HG03095 (cell line): Measurements from ENCODE around the gene PJA1.

Experiments
- ATAC-seq: cut with Tn5 transposase; IDR thresholded peaks from one replicate; pipeline ENCODE4 v1.9.1; 2021; ENCODE audit warnings: moderate library complexity; ENCODE audit not compliant: unreplicated experiment

PJA1 gene, protein sequence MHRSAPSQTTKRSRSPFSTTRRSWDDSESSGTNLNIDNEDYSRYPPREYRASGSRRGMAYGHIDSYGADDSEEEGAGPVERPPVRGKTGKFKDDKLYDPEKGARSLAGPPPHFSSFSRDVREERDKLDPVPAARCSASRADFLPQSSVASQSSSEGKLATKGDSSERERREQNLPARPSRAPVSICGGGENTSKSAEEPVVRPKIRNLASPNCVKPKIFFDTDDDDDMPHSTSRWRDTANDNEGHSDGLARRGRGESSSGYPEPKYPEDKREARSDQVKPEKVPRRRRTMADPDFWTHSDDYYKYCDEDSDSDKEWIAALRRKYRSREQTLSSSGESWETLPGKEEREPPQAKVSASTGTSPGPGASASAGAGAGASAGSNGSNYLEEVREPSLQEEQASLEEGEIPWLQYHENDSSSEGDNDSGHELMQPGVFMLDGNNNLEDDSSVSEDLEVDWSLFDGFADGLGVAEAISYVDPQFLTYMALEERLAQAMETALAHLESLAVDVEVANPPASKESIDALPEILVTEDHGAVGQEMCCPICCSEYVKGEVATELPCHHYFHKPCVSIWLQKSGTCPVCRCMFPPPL

DNA sequence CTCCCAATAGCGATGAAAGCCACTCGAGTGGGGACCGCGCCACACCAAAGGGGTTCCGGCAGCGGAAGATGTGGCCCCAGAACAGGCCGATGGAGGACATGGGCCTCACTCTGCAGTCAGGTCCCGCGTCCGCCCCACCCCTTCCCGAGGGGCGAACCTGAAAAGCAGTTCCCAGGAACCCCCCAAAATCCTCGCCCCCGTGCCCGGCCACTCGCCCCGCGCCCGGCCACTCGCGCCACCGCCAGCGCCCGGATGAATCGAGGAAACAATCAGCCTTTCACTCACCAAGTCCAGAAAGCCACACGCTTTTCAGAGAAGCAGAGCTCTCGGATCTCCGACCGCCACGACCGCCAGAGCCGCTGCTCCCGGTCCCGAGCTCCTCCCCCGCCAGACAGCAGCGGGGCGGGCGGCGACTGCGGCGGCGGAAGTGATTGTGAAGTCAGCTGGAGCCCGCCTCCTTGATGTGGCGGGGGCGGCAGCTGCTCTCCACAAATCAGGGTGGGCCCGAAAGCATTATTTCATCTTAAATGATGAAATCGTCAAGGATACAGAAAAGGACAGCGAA is at the start of gene PJA1:
PJA1 (minus strand) TSS at position 367 of the 565 bp plus-strand sequence. CDS start 2,380 bp downstream, outside the sequence.
- ATAC-seq = peak; percentile 90

DNA sequence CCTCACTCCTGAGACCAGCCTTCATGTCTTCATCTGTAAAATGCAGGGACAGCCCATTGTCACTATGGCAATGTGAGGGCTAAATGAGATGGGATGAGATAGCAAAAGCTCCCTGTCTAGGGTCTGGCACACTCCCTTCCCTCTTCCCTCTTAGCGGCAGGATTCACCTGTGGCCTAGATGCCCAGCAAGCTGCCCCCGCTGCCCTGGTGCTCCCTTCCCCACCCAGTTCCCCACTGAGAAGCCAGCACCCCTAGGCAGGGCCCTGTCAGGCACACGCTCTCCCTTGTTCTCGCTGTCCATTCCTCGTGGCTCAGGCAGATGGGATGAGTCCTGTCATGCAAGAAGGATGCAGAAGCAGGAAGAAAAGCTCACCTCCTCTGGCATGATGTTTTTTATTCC is 49.2 kb upstream of the PJA1 start:
- ATAC-seq = no peak

DNA sequence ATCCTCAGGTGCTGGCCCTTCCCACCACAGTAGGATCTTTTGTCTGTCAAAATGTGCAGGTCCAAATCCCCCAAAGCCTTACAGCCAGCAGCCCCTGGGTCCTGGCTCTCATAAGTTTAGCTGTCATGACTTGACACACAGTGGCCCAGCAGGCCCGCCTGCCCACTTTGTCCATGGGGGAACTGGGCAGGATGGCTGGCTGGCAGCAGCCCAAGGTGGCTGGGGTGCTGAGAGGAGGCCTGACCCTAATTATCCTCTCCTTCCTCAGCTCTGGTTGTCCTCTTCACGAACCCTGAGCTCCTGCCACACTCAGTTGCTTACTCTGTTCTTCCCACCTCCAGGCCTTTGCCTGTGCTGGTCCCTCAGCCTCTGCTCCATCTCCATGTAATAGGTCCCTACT is 46.4 kb upstream of the PJA1 start:
- no peak for ATAC-seq

DNA sequence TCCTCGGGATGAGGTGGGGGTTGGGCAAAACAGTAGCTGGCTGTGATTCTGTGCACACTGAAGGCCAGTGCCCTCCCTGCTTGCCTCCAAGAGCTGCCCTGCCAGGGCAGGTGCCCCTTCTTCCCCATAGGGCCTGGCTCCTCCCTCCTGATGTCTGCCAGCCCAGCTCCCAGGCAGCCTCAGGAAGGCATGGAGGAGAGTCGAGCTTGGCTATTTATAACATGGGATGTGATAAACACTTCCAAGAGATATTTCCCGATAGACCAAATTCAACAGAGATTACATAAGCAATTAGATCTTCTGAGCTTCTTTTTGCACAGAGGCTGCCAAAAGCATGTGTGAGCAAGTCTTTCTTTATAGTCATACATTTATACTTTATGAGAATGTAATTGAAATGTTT is 45.3 kb upstream of the PJA1 start:
- ATAC-seq = no peak

DNA sequence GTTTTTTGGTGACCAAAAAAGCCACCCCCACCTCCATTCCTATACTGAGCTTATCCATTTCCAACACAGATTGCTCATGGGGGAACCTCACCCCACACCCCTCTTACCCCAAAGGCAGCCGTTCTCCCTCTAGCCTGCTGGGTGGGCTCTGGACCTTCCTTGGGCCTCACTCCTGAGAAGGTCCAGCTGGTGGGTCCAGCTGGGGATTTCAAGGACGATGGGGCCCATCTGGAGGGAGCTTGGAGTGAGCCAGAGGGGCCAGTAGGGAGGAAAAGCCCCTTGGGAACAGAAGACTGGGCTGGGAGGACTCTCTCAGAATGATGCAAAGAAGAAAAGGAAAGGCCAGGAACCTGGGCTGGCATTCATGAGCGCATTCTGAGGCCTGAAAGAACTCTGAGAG is 42.0 kb upstream of the PJA1 start:
- ATAC-seq = no peak

DNA sequence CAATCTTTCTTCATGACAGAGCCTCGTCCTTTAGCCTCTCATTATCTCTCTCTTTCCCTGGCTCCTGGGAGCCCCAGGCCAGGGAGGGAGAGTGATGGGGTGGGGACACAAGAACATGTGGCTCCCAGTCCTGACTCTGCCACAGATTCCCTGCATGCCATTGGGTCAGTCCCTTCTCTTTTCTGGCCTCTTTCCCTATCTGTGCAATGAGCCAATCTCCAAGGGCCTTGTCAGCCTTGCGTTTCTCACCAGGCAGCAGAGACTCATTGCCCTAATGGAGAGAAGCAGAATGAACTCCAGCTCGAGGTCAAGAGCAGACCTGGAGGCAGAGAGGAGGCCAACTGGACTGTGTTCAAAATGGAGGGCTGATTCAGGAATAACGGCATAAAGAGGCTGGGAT is 38.4 kb upstream of the PJA1 start:
- no peak for ATAC-seq

DNA sequence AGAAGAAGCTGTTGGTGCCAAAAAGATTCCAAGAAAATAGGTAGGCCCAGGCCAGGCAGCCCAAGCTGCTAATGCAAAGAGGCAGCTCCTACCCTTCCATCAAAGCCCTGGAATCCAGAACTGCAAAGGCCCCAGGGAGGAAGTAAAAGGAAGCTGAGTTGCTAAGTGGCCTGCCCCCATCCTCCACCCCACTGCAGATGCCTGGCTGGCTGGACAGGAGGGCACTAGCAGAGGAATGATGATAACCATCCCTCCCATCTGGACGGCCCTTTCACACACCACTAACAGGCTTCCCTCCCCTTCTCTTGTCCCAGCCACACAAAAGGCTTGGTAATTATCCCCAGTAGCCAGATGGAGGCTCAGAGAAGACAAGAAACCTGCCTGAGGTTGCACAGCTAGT is 32.4 kb upstream of the PJA1 start:
- no peak for ATAC-seq

DNA sequence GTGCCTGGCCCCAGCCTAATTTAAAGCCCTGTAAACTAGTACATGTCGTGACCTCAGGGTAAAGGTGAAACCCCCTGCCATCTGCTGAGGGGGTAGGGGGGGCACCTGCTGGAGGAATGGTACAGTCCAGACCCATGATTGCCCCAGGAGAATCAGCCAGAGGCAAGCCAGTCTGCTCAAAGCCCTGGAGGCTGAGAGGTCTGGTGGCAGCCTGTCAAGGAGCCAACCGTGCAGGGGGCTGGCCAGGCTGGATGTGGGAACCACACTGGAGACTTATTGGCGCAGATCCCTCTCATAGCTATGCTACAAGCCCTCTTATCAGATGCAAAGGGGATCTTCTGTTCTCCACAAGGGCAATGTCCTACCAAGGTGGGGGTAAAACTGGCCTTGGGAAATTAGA is 31.4 kb upstream of the PJA1 start:
- no peak for ATAC-seq

DNA sequence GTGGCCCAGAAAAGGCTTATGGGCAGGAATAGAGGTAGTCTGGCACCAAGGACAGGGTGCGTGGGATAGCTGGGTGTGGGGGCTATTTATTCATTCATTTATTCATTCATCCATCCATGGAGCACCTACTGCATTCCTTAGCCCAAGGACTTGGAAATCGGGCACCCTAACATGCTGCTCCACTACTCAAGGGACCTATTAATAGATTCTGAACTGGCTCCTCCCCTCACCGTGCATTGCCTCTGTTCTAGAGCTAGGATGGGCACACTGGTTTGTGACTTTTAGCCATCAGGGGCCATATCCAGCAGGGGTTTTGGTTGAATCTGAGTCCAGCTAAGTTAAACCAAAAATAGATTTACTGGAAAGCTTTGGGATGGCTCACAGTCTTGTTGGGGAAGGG is 30.6 kb upstream of the PJA1 start:
- no peak for ATAC-seq

DNA sequence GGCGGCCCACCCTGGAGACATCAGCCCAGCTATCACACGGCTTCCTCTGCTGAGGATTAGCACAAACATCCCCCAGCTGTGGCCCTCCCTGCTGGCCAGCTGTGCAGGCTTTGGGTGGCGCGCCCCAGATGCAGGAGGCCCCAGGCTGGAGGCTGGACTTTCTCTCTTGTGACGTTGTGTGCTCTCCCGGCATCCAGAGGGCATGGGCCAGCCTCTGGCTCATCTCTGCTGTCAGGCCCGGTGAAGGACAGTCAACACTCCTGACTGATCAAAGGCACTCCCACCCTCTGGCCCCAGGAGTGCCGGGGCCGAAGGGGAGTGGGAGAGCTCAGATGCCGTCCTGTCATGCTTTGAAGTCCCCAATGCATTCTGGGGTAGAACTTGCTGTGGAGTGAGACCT is 29.9 kb upstream of the PJA1 start:
- no peak for ATAC-seq

DNA sequence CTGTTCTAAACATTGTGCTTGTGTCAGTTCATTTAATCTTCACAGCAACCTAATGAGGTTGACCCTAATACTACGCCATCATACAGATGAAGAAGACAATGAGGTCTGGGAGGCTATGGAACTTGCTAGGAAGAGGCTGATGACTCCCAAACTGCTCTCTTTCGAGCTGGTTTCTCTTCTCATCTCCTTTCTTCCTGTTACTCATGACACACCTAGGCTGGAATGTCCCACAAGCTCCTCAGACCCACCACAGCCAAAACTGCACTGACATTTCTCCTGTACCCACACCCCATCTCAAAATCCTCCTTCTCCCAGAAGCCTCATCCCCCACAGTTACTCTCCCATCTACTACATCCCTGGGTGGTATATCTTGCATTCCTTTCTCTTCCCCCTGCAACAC is 27.4 kb upstream of the PJA1 start:
- ATAC-seq = no peak

DNA sequence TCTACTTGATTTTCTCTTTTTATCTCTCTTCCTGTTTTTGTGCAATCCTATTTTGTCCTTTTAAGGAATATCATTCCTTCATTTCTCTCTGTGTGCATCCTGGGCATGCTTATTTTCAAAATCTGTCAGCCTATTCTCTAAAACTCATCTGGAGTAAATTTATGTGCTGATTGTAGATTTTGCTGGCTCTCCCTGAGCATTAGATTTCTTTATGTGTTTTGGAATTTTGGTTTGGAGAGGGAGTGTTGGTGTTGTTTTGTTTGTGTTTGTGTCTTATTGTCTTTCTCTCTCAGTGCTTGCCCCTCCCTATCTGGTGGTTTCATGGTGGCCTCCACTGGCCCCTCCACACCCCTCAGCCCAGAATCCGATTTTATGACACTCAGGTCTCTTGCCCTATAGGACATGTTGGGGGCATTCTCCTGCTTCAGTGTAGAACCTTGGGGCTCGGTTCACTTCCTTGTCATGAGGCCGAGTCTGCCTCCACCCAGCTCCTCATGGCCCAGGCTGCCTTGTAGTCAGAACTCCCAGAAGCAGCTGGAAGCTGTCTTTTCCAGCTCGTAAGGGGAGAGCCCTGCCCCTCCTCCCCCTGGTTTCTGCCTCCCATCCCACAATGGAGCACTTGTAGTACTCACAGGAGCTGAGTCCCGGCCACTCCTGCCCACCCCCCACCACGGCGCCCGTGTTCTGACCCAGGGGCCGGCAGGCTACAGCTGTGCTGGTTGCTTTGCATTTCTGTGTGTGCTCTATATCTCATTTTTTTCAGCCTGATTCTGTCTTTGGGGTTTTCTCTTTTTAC is 24.5 kb upstream of the PJA1 start:
- ATAC-seq = no peak

DNA sequence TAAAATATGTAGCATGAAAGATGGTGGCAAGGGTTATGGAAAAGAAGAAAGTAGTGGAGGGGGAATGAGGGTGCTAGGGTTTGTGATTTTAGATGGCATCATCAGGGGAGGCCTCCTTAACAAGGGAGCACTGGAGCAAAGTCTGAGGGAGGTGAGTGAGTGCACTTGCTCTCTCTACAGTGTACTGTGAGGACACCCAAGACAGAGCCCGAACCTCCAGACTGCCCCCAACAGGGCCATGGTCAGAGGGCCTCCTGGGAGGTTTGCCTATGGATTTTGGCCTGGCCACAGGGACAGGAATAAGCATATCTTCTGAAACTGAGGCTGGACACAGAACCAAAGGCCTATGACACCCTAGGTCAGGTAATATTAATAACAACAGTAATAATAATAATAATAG is 21.4 kb upstream of the PJA1 start:
- ATAC-seq = no peak

DNA sequence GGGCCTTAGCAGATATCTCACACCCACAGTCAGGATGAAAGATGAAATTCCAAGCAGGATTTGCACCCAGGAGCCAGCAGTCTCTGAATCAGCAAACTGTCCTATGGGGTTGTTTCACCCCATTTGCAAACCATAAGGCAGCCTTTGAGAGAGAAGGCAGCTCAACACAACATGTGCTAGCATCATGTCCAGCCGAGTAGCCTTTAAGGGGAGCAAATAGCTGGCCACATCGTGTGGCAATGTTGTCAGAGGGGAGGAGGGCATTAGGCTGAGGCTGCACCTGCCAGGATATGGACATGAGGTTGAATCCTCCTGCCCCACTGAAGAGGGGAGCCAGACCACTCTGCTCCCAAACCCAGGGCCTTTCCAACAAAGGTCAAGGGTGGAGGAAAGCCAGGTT is 20.6 kb upstream of the PJA1 start:
- ATAC-seq = no peak

DNA sequence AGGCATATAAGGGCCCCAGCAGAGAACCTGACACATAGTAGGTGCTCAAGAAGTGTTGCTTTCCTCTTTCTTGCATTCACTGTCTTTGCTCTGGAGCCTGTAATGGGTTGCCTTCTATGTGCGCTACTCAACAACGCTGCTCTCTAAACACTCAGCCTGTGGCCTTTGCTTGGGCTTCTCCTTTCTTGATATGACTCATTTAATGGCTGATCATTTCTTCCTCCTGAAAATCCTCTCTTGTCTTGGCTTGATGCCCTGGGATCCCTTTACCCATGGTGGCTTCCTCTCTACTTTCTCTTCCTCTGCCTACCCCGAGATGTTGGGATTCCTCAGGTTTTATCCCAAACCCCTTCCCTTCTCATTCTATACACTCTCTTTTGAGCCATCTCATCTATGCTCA is 19.9 kb upstream of the PJA1 start:
- ATAC-seq = no peak

DNA sequence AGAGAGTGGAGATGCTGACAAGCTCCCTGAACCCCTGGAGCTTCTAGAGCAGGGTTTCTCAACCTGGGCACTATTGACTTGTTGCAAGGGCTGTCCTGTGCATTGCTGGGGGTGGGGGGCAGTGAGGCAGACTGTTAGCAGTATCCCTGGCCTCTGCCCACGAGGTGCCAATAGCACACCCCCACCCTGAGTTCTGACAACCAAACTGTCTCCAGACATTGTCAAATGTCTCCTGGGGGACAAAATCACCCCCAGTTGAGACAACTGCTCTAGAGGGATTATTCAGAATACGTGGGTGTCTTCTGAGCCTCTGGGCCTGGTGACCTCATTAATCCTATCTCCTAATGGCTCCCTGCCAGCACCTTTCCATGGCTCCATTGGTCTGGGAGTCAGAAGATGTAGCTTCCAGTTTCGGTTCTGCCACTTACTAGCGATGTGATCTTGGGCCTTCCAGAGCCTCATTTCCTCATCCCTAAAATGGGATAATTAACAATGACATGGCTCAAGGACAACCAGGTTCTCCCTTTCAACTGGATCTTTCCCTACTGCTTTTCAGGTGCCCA is 17.6 kb upstream of the PJA1 start:
- no peak for ATAC-seq

DNA sequence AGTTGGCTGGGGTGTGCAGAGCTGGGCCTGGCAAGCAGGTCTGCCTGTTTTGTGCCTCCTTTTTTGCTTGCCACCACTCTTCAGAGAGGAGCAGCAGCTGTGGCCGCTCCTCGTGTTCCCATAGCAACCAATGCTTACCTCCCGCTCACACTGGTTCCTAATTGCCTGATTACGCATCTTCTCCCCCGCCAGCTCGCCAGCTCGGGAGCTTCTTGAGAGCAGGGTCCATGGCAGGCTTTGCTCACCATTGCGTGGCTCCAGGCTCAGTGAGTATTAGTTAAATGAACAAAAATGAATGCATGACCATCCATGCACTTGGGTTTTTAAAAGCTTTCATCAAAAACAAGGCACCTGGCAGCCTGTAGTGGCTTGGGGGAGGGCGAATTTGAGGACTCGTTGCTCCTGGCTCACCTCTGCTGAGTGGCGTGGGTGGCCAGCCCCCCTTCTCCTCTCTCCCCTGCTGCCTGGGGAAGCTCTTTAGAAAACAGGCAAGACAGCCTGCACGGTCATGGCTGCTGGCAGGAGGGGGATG is 14.2 kb upstream of the PJA1 start:
- no peak for ATAC-seq

DNA sequence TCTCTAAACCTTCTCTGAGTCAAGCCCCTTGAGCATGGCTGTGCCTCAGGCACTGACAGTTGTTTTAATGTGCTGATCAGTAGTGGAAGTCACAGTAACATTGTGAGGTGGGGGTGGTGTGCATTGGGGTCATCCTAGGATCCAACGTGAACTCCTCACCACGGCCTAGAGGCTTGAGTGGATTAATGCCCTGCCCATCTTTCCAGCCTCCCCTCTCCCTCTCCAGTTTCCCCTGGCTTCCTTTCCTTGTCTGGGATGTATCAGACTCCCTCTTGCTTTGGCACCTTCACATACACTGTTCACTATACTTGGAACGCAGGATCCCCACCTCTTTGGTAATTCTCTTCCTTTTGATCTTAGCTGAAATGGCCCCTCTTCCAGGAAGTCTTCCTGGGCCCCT is 13.3 kb upstream of the PJA1 start:
- ATAC-seq = no peak

DNA sequence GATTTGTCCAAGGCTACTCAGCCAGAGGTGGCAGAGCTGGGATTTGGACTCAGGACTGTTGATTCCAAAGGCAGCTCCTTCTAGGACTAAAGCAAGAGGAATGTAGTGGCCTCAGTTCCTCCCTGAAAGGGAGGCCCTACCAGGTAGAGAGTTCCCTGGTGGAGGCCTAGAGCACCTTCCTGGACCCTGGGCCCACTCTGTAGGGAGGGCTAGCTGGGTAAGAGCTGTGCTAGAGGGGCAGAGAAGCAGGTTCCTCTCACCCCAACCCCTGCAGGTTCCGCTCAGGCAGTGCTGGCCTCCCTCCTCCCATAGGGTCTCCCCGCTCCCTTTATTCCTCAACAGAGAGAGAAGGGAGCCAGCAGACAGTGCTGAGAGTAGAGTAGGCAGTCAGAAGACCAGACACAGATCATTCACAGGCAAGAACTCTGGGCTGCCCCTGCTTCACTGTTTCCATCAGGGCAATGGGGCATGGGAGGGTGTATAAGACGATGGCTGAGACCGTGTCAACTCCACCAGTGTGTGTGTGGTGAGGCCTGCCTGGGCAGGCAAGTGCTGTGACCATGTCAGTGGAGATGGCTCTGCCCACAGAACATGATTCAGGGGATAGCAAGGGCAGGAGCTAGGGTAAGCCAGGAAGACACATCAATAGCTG is 12.4 kb upstream of the PJA1 start:
- no peak for ATAC-seq

DNA sequence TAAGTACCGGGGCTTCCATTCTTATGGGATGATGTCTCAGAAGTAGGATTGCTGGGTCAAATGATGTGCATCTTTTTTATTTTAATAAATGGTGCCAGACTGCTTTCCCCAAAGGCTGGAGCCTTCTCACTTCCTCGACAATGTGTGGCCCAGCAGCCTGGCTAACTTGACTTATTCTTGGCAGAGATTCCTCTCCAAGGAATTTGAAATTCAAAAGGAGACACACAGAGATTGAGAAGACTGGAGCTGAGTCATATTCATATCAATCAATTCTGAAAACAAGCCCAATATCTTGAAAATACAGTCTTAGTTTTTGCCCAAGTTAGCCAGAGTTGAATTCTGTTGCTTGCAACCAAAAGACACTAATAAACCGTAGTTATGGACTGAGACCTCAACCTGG is 10.8 kb upstream of the PJA1 start:
- ATAC-seq = no peak

DNA sequence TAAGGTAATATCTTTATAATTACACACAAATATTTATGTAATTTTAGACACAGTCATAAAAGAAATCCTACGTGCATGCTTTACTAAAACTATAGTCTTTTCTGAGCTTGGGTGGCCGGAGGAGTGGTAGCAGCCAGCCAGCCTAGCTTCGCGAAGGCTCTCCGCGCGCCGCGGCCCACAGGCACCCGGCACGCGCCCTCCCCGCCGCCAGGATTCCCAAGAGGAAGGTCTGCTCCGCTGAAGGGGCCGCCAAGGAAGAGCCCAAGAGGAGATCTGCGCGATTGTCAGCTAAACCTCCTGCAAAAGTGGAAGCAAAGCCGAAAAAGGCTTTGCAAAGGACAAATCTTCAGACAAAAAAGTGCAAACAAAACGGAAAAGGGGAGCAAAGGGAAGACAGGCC is 8.7 kb upstream of the PJA1 start:
- no peak for ATAC-seq
